Caco-2 (cell line): ENCODE data around the gene DOHH. TPM values are rescaled to one million over a fixed set of nuclear protein-coding genes. Genes with fewer than 3 reads are reported as not detected.

Source experiments
- BruUV-seq: library from RNA; stranded (reverse); fragments of 400-500 nt; replicated peaks from 2 replicates; lab custom pipeline; 2021; lab: Mats Ljungman, UMichigan
- CTCF ChIA-PET: fragments of 300-600 bp; sonication (Branson Sonifier 250); formaldehyde crosslinking; loops from one replicate; lab custom pipeline; 2022; ENCODE audit warnings: antibody characterized with exemption; lab: Charles Lee
- POLR2A ChIA-PET: fragments of 300-600 bp; sonication (Branson Sonifier 250); formaldehyde crosslinking; loops from one replicate; lab custom pipeline; 2022; ENCODE audit warnings: antibody characterized with exemption; lab: Charles Lee
- DNase-seq, 2 experiments: peaks; one replicate each; pipeline versions ENCODE4 v3.0.0 to v3.0.0-alpha.2; 2020 to 2022
- H3K27me3 ChIP-seq: replicated peaks from 2 replicates; pipeline ENCODE4 v1.6.0; 2011; ENCODE audit warnings: low read length; ENCODE audit not compliant: control insufficient read depth, insufficient read depth
- H3K36me3 ChIP-seq: 2 replicates; pipeline ENCODE4 v1.5.1; 2011; ENCODE audit warnings: low read length; ENCODE audit not compliant: control insufficient read depth, insufficient read depth
- H3K4me1 ChIP-seq: fragments of 250-450 bp; sonication (Bioruptor Pico); 2 replicates; pipeline ENCODE4 v1.5.1; 2020; ENCODE audit warnings: mild to moderate bottlenecking
- H3K4me3 ChIP-seq: 2 replicates; pipeline ENCODE4 v1.5.1; 2011; ENCODE audit warnings: low read depth, mild to moderate bottlenecking, control low read depth, low read length
- H3K9me3 ChIP-seq: fragments of 250-450 bp; sonication (Bioruptor Pico); 2 replicates; pipeline ENCODE4 v1.5.1; 2020; ENCODE audit warnings: mild to moderate bottlenecking, moderate library complexity
- H3K27ac Mint-ChIP-seq: one replicate; pipeline ENCODE4 v1.8.0; 2022; ENCODE audit warnings: mixed read lengths; ENCODE audit not compliant: unreplicated experiment
- H3K27me3 Mint-ChIP-seq: one replicate; pipeline ENCODE4 v1.8.0; 2022; ENCODE audit warnings: mixed read lengths; ENCODE audit not compliant: insufficient read depth, unreplicated experiment
- H3K36me3 Mint-ChIP-seq: one replicate; pipeline ENCODE4 v1.8.0; 2022; ENCODE audit warnings: mild to moderate bottlenecking, mixed read lengths; ENCODE audit not compliant: insufficient read depth, unreplicated experiment
- H3K4me1 Mint-ChIP-seq: one replicate; pipeline ENCODE4 v1.8.0; 2022; ENCODE audit warnings: low read depth, mixed read lengths; ENCODE audit not compliant: unreplicated experiment
- H3K4me3 Mint-ChIP-seq: one replicate; pipeline ENCODE4 v1.8.0; 2022; ENCODE audit warnings: mild to moderate bottlenecking, moderate library complexity, mixed read lengths; ENCODE audit not compliant: unreplicated experiment
- H3K9me3 Mint-ChIP-seq: one replicate; pipeline ENCODE4 v1.8.0; 2022; ENCODE audit warnings: mixed read lengths; ENCODE audit not compliant: unreplicated experiment
- CTCF ChIP-seq, 2 experiments: fragments of 200-600 bp in 1 of 2; IDR thresholded peaks; 1 replicate in 1 of 2; 2 replicates in 1 of 2; pipeline versions ENCODE4 v1.5.1 to v1.8.0; 2011 to 2022; ENCODE audit warnings: antibody characterized with exemption in 1 of 2, control low read depth in 1 of 2, inconsistent platforms in 1 of 2, low read depth in 1 of 2, low read length in 1 of 2, mild to moderate bottlenecking in 1 of 2, moderate library complexity in 1 of 2; ENCODE audit not compliant: insufficient read depth in 1 of 2, severe bottlenecking in 1 of 2, unreplicated experiment in 1 of 2
- intact Hi-C: fragments of 100-400 bp; cut with micrococcal nuclease; formaldehyde crosslinking; loops from one replicate; pipeline ENCODE4 v1.10.0; 2022; ENCODE audit not compliant: unreplicated experiment
- total RNA-seq: library from RNA; stranded (reverse); gene quantifications from 2 replicates; pipeline ENCODE4 v1.2.3, GENCODE V29; 2022

DOHH gene
- total RNA-seq, 1 experiment from 2014 or later = 17.4 TPM

GRCh38 chr19:3456925-3457527 is 43.4 kb downstream of the DOHH start:
- no peaks in the 10 kb centered on the region for H3K9me3 Mint-ChIP-seq
- no peak overlapping the region for H3K4me3 Mint-ChIP-seq
- no peaks in the 10 kb centered on the region for H3K36me3 Mint-ChIP-seq
- TF ChIP-seq CTCF (IDR thresholded peaks at IDR 0.05; ENCODE audit: insufficient read depth in 1 of 2, low read depth in 1 of 2, low read length in 1 of 2, severe bottlenecking in 1 of 2, unreplicated experiment in 1 of 2) = no peak
- H3K27ac Mint-ChIP-seq = no peak overlapping the region
- no TSS peak for BruUV-seq
- ChIA-PET POLR2A (no interaction called here), CTCF (interaction anchor here (0.6 kb wide), 1 partner anchor 76 kb away, joined by 4 read pairs; no protein-coding TSS in a partner anchor)
- Histone ChIP-seq H3K4me1 (0 out of 2 replicates have a peak, but pooled peaks cover 5% of the 10 kb centered on the region), H3K36me3 (no peaks in the 10 kb centered on the region), H3K9me3 (no peaks in the 10 kb centered on the region), H3K27me3 (no peaks in the 10 kb centered on the region), H3K4me3 (no peak overlapping the region)
- DNase-seq = no peak
- intact Hi-C loops = no loop called here
- H3K4me1 Mint-ChIP-seq = no peaks in the 10 kb centered on the region
- H3K27me3 Mint-ChIP-seq = no peaks in the 10 kb centered on the region

GRCh38 chr19:3455960-3456601 is 44.4 kb downstream of the DOHH start:
- DNase-seq = no peak
- H3K27ac Mint-ChIP-seq = no peak overlapping the region
- no TSS peak for BruUV-seq
- H3K4me3 Mint-ChIP-seq = no peak overlapping the region
- intact Hi-C loops = no loop called here
- Histone ChIP-seq H3K36me3 (no peaks in the 10 kb centered on the region), H3K4me3 (no peak overlapping the region), H3K27me3 (no peaks in the 10 kb centered on the region), H3K4me1 (0 out of 2 replicates have a peak, but pooled peaks cover 5% of the 10 kb centered on the region), H3K9me3 (no peaks in the 10 kb centered on the region)
- no peaks in the 10 kb centered on the region for H3K4me1 Mint-ChIP-seq
- H3K27me3 Mint-ChIP-seq = no peaks in the 10 kb centered on the region
- CTCF ChIA-PET = no interaction called here
- POLR2A ChIA-PET = no interaction called here
- TF ChIP-seq CTCF (IDR thresholded peaks at IDR 0.05; ENCODE audit: insufficient read depth in 1 of 2, low read depth in 1 of 2, low read length in 1 of 2, severe bottlenecking in 1 of 2, unreplicated experiment in 1 of 2) = no peak
- H3K9me3 Mint-ChIP-seq = no peaks in the 10 kb centered on the region
- H3K36me3 Mint-ChIP-seq = peaks cover 3% of the 10 kb centered on the region

- ChIA-PET POLR2A (no interaction called here), CTCF (no interaction called here)
- intact Hi-C loops = no loop called here
- TF ChIP-seq CTCF (IDR thresholded peaks at IDR 0.05; ENCODE audit: insufficient read depth in 1 of 2, low read depth in 1 of 2, low read length in 1 of 2, severe bottlenecking in 1 of 2, unreplicated experiment in 1 of 2) = no peak
- Mint-ChIP-seq H3K36me3 (peaks cover 6% of the 10 kb centered on the region), H3K4me1 (no peaks in the 10 kb centered on the region), H3K4me3 (no peak overlapping the region), H3K27me3 (no peaks in the 10 kb centered on the region), H3K9me3 (no peaks in the 10 kb centered on the region), H3K27ac (no peak overlapping the region)
- no peaks in the 10 kb centered on the region for H3K27me3 ChIP-seq
- BruUV-seq = no TSS peak
- DNase-seq = no peak
- H3K4me3 ChIP-seq = no peak overlapping the region
- H3K36me3 ChIP-seq = no peaks in the 10 kb centered on the region
- 0 out of 2 replicates have a peak, but pooled peaks cover 5% of the 10 kb centered on the region for H3K4me1 ChIP-seq
- H3K9me3 ChIP-seq = no peaks in the 10 kb centered on the region
Observed at GRCh38 chr19:3455393-3455955, 45.0 kb downstream of the DOHH start.
